Nephron (organoid): ENCODE measurements around the gene ABCA7.

Source experiments
- H3K27ac Mint-ChIP-seq, 3 experiments: 2 replicates each; pipeline ENCODE4 v1.8.0; 2020; ENCODE audit warnings: mixed read lengths in 3 of 3, mild to moderate bottlenecking in 2 of 3, moderate library complexity in 1 of 3
- H3K27me3 Mint-ChIP-seq: 2 replicates; pipeline ENCODE4 v1.8.0; 2021; ENCODE audit warnings: low read depth, mild to moderate bottlenecking, moderate library complexity, mixed read lengths
- H3K36me3 Mint-ChIP-seq: 2 replicates; pipeline ENCODE4 v1.8.0; 2020; ENCODE audit warnings: low read depth, mixed read lengths
- H3K4me1 Mint-ChIP-seq: 2 replicates; pipeline ENCODE4 v1.8.0; 2020; ENCODE audit warnings: mixed read lengths
- H3K4me3 Mint-ChIP-seq, 3 experiments: 2 replicates each; pipeline ENCODE4 v1.8.0; 2020; ENCODE audit warnings: mild to moderate bottlenecking in 3 of 3, mixed read lengths in 3 of 3, moderate library complexity in 2 of 3
- H3K9me3 Mint-ChIP-seq: 2 replicates; pipeline ENCODE4 v1.8.0; 2020; ENCODE audit warnings: mixed read lengths
- TF ChIP-seq, protein P1 (sequence below), 3 experiments: fragments of 200-600 bp; sonication (generic); IDR thresholded peaks; one replicate each; pipeline ENCODE4 v1.5.0; 2021; ENCODE audit warnings: antibody characterized with exemption in 3 of 3; ENCODE audit not compliant: unreplicated experiment in 3 of 3

The ABCA7 gene

GRCh38 chr19:1006711-1007398 lies 33.1 kb upstream of the ABCA7 start:
- H3K4me1 Mint-ChIP-seq: no peaks in the 10 kb centered on the region
- TF ChIP-seq, protein P1, sequence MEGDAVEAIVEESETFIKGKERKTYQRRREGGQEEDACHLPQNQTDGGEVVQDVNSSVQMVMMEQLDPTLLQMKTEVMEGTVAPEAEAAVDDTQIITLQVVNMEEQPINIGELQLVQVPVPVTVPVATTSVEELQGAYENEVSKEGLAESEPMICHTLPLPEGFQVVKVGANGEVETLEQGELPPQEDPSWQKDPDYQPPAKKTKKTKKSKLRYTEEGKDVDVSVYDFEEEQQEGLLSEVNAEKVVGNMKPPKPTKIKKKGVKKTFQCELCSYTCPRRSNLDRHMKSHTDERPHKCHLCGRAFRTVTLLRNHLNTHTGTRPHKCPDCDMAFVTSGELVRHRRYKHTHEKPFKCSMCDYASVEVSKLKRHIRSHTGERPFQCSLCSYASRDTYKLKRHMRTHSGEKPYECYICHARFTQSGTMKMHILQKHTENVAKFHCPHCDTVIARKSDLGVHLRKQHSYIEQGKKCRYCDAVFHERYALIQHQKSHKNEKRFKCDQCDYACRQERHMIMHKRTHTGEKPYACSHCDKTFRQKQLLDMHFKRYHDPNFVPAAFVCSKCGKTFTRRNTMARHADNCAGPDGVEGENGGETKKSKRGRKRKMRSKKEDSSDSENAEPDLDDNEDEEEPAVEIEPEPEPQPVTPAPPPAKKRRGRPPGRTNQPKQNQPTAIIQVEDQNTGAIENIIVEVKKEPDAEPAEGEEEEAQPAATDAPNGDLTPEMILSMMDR (IDR thresholded peaks at IDR 0.05; ENCODE audit: unreplicated experiment in 3 of 3): no peak
- peaks cover 15% of the 10 kb centered on the region for H3K27me3 Mint-ChIP-seq
- H3K9me3 Mint-ChIP-seq: no peaks in the 10 kb centered on the region
- no peak overlapping the region for H3K27ac Mint-ChIP-seq
- no peak overlapping the region for H3K4me3 Mint-ChIP-seq
- H3K36me3 Mint-ChIP-seq: peaks cover 3% of the 10 kb centered on the region

GRCh38 chr19:1007399-1008251 lies 32.3 kb upstream of the ABCA7 start:
- Mint-ChIP-seq H3K4me3 (no peak overlapping the region), H3K9me3 (no peaks in the 10 kb centered on the region), H3K27ac (no peak overlapping the region), H3K36me3 (peaks cover 3% of the 10 kb centered on the region), H3K27me3 (peaks cover 9% of the 10 kb centered on the region), H3K4me1 (no peaks in the 10 kb centered on the region)
- TF ChIP-seq, protein P1 (IDR thresholded peaks at IDR 0.05; ENCODE audit: unreplicated experiment in 3 of 3): no peak

GRCh38 chr19:1008268-1009040 lies 31.5 kb upstream of the ABCA7 start:
- Mint-ChIP-seq H3K4me1 (no peaks in the 10 kb centered on the region), H3K36me3 (peaks cover 3% of the 10 kb centered on the region), H3K9me3 (no peaks in the 10 kb centered on the region), H3K4me3 (no peak overlapping the region), H3K27me3 (peaks cover 6% of the 10 kb centered on the region), H3K27ac (no peak overlapping the region)
- TF ChIP-seq, protein P1 (IDR thresholded peaks at IDR 0.05; ENCODE audit: unreplicated experiment in 3 of 3): no peak

- Mint-ChIP-seq H3K36me3 (peaks cover 3% of the 10 kb centered on the region), H3K4me3 (peak overlapping the region in 1 of 3 experiments; percentile 14), H3K9me3 (no peaks in the 10 kb centered on the region), H3K4me1 (no peaks in the 10 kb centered on the region), H3K27ac (peak overlapping the region in 1 of 3 experiments; percentile 38), H3K27me3 (no peaks in the 10 kb centered on the region)
- TF ChIP-seq, protein P1 (IDR thresholded peaks at IDR 0.05; ENCODE audit: unreplicated experiment in 3 of 3): no peak
Observed at GRCh38 chr19:1009041-1009980, 30.6 kb upstream of the ABCA7 start.

- Mint-ChIP-seq H3K9me3 (no peaks in the 10 kb centered on the region), H3K27ac (no peak overlapping the region), H3K36me3 (peaks cover 3% of the 10 kb centered on the region), H3K27me3 (no peaks in the 10 kb centered on the region), H3K4me1 (no peaks in the 10 kb centered on the region), H3K4me3 (no peak overlapping the region)
- TF ChIP-seq, protein P1 (IDR thresholded peaks at IDR 0.05; ENCODE audit: unreplicated experiment in 3 of 3): no peak
Observed at GRCh38 chr19:1009981-1010538, 29.8 kb upstream of the ABCA7 start.
